ENCODE data around the gene CRABP2. TPM values are rescaled to one million over a fixed set of nuclear protein-coding genes. Genes with fewer than 3 reads are reported as not detected.

Gene CRABP2
- total and polyA plus RNA-seq, 2 of the 13 experiments (the other 11 are each of a cell fraction or from before 2014, with no cell fraction given), result 0.40 to 0.60 TPM

DNA sequence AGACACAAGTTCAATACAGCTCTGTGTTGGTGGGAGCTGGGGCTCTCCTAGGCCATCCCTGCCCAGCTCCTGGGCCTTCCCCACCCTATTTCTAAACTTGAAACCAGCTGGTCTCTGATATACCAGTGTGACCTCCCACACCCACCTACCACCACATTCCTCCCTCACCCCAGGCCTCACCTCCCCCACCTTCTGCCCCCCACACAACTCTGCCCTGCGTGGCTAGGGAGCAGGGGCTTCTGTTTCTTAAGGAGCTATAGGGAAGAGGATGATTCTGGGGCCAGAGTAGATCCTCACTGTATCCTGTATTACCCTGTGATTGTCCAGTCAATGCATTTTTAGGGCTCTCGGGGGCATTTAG, 44.7 kb downstream of the CRABP2 start (continued):
- TF ChIP-seq ZHX2 (IDR thresholded peaks at IDR 0.05; ENCODE audit: low read depth), result no peak
- TF ChIP-seq ZHX2 (CRISPR knock-in tag; IDR thresholded peaks at IDR 0.05; ENCODE audit: borderline replicate concordance), result no peak
- TF ChIP-seq SNAI1 (CRISPR knock-in tag; IDR thresholded peaks at IDR 0.05; ENCODE audit: borderline replicate concordance), result peak; percentile 19; the same call in 1 of the 2 replicates
- TF ChIP-seq ZNF570 (CRISPR knock-in tag; IDR thresholded peaks at IDR 0.05; ENCODE audit: borderline replicate concordance), result no peak
- TF ChIP-seq ELF4 (CRISPR knock-in tag; IDR thresholded peaks at IDR 0.05; ENCODE audit: borderline replicate concordance), result 0 out of 2 replicates have a peak, but pooled peaks have one; percentile 44
- TF ChIP-seq, protein P1, sequence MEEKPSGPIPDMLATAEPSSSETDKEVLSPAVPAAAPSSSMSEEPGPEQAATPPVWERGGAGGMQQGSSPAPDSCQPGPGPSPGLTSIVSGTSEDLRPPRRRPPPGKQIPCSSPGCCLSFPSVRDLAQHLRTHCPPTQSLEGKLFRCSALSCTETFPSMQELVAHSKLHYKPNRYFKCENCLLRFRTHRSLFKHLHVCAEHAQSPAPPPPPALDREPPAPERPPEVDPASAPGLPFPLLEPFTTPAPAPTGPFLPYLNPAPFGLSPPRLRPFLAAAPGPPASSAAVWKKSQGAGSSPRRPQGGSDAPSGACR (CRISPR knock-in tag; IDR thresholded peaks at IDR 0.05), result 0 out of 2 replicates have a peak, but pooled peaks have one; percentile 5
- TF ChIP-seq SATB2 (CRISPR knock-in tag; IDR thresholded peaks at IDR 0.05), result 0 out of 2 replicates have a peak, but pooled peaks have one; percentile 8
- no peak for TF ChIP-seq ZBTB33 (CRISPR knock-in tag; IDR thresholded peaks at IDR 0.05)
